OCI-LY7 (cell line): ENCODE data around the gene FTH1.

Experiments
- CTCF ChIP-seq: fragments of 200-600 bp; sonication (generic); conservative IDR thresholded peaks from 2 replicates; pipeline ENCODE4 v1.5.1; 2014; ENCODE audit warnings: mild to moderate bottlenecking, antibody characterized with exemption, low read length, moderate library complexity, mixed read lengths
- EZH2phosphoT487 ChIP-seq: fragments of 200-600 bp; sonication (generic); IDR thresholded peaks from 2 replicates; pipeline ENCODE4 v1.6.1; 2018; ENCODE audit warnings: low read depth, borderline replicate concordance, mild to moderate bottlenecking, mixed run types, antibody characterized with exemption, low read length, moderate library complexity, mixed read lengths

- TF ChIP-seq CTCF (no peak), EZH2phosphoT487 (no peak)
Observed at GRCh38 chr11:61980783-61981541, 13.5 kb upstream of the FTH1 start.
